HepG2 (cell line): ENCODE results near the gene TRIM28. TPM values are rescaled to one million over a fixed set of nuclear protein-coding genes. Genes with fewer than 3 reads are reported as not detected.
A peak's percentile ranks its signal among the peaks of the same experiment; 100 is the strongest.

Source experiments
- AGO2 ChIP-seq: fragments of 200-400 bp; formaldehyde crosslinking; optimal IDR thresholded peaks from 2 replicates; pipeline ENCODE3; 2017; ENCODE audit warnings: mild to moderate bottlenecking, low read depth, low read length, moderate library complexity
- ERF ChIP-seq: IDR thresholded peaks from 2 replicates; pipeline ENCODE4 v1.6.1; 2018; ENCODE audit warnings: missing biosample characterization, missing genetic modification reagents
- HDAC2 ChIP-seq: sonication (generic); formaldehyde crosslinking; IDR thresholded peaks from 2 replicates; pipeline ENCODE4 v1.4.0; 2020; ENCODE audit warnings: missing genetic modification reagents
- NFKB2 ChIP-seq: sonication (generic); formaldehyde crosslinking; IDR thresholded peaks from 2 replicates; pipeline ENCODE4 v1.4.0; 2020; ENCODE audit warnings: missing genetic modification reagents, borderline replicate concordance
- PAF1 ChIP-seq: IDR thresholded peaks from 2 replicates; pipeline ENCODE4 v1.6.1; 2016; ENCODE audit warnings: missing genetic modification reagents, missing compliant biosample characterization
- PATZ1 ChIP-seq: sonication (generic); formaldehyde crosslinking; IDR thresholded peaks from 2 replicates; pipeline ENCODE4 v1.4.0; 2020; ENCODE audit warnings: missing genetic modification reagents
- RARA ChIP-seq: IDR thresholded peaks from 2 replicates; pipeline ENCODE4 v1.6.1; 2016; ENCODE audit warnings: missing genetic modification reagents, missing compliant biosample characterization
- TARDBP ChIP-seq: sonication (generic); formaldehyde crosslinking; IDR thresholded peaks from 2 replicates; pipeline ENCODE4 v1.8.0; 2022; ENCODE audit warnings: mild to moderate bottlenecking, missing genetic modification reagents
- ZBTB7A ChIP-seq: sonication (generic); formaldehyde crosslinking; IDR thresholded peaks from 2 replicates; pipeline ENCODE4 v1.8.0; 2022; ENCODE audit warnings: mild to moderate bottlenecking, missing genetic modification reagents
- ZNF101 ChIP-seq: sonication (generic); formaldehyde crosslinking; IDR thresholded peaks from 2 replicates; pipeline ENCODE4 v1.4.0; 2020; ENCODE audit warnings: mild to moderate bottlenecking, low read depth, missing genetic modification reagents, borderline replicate concordance
- ZNF136 ChIP-seq: sonication (generic); formaldehyde crosslinking; IDR thresholded peaks from 2 replicates; pipeline ENCODE4 v1.8.1; 2022; ENCODE audit warnings: low read depth, mild to moderate bottlenecking, moderate library complexity, missing genetic modification reagents
- ZNF205 ChIP-seq: IDR thresholded peaks from 2 replicates; pipeline ENCODE4 v1.6.1; 2018; ENCODE audit warnings: missing biosample characterization, missing genetic modification reagents
- ZNF230 ChIP-seq: sonication (generic); formaldehyde crosslinking; IDR thresholded peaks from 2 replicates; pipeline ENCODE4 v1.4.0; 2020; ENCODE audit warnings: mild to moderate bottlenecking, missing genetic modification reagents
- ZNF232 ChIP-seq: sonication (generic); formaldehyde crosslinking; IDR thresholded peaks from 2 replicates; pipeline ENCODE4 v1.4.0; 2020; ENCODE audit warnings: missing genetic modification reagents, borderline replicate concordance
- ZNF337 ChIP-seq: sonication (generic); formaldehyde crosslinking; IDR thresholded peaks from 2 replicates; pipeline ENCODE4 v1.5.1; 2020; ENCODE audit warnings: missing genetic modification reagents, low read depth, mild to moderate bottlenecking, borderline replicate concordance
- ZNF660 ChIP-seq: sonication (generic); formaldehyde crosslinking; IDR thresholded peaks from 2 replicates; pipeline ENCODE4 v1.5.1; 2020; ENCODE audit warnings: mild to moderate bottlenecking, low read depth, missing genetic modification reagents, borderline replicate concordance
- polyA plus RNA-seq, 8 experiments: library from polyadenylated mRNA; depleted of rRNA in 3 of 8; stranded (reverse) in 7 of 8; unstranded in 1 of 8; fragments of >200 nt; fragmentation: Illumina TruSeq in 4 of 8; extraction: Trizol in 4 of 8; gene quantifications; 2 replicates each; pipeline versions ENCODE4 v1.2.1 to v1.2.3, GENCODE V29; 2011 to 2016; ENCODE audit warnings: low read depth in 4 of 8, missing spikeins in 1 of 8, mixed read lengths in 1 of 8; ENCODE audit not compliant: insufficient read depth in 1 of 8
- total RNA-seq, 5 experiments: library from RNA; depleted of rRNA; stranded (reverse); fragments of >200 nt; fragmentation: Illumina TruSeq; extraction: Trizol; gene quantifications; 2 replicates each; pipeline ENCODE4 v1.2.3, GENCODE V29; 2016; ENCODE audit warnings: low read depth in 1 of 5
- TF ChIP-seq, protein P1 (sequence below): sonication (generic); formaldehyde crosslinking; IDR thresholded peaks from 2 replicates; pipeline ENCODE4 v1.5.1; 2020; ENCODE audit warnings: mild to moderate bottlenecking, missing genetic modification reagents, borderline replicate concordance
- TF ChIP-seq, protein P2 (sequence below): sonication (generic); formaldehyde crosslinking; IDR thresholded peaks from 2 replicates; pipeline ENCODE4 v1.4.0; 2020; ENCODE audit warnings: missing genetic modification reagents, borderline replicate concordance
- TF ChIP-seq, protein P3 (sequence below): sonication (generic); formaldehyde crosslinking; IDR thresholded peaks from 2 replicates; pipeline ENCODE4 v1.5.0; 2020; ENCODE audit warnings: missing genetic modification reagents, mild to moderate bottlenecking, borderline replicate concordance
- TF ChIP-seq, protein P4 (sequence below): sonication (generic); formaldehyde crosslinking; IDR thresholded peaks from 2 replicates; pipeline ENCODE4 v1.8.0; 2022; ENCODE audit warnings: low read depth, missing genetic modification reagents

TRIM28 gene
- total and polyA plus RNA-seq, 2 of the 13 experiments (the other 11 are each of a cell fraction or from before 2014, with no cell fraction given), result 361 to 439 TPM

GRCh38 chr19:58575183-58576041, 31.5 kb downstream of the TRIM28 start (continued):
- TF ChIP-seq, protein P1, sequence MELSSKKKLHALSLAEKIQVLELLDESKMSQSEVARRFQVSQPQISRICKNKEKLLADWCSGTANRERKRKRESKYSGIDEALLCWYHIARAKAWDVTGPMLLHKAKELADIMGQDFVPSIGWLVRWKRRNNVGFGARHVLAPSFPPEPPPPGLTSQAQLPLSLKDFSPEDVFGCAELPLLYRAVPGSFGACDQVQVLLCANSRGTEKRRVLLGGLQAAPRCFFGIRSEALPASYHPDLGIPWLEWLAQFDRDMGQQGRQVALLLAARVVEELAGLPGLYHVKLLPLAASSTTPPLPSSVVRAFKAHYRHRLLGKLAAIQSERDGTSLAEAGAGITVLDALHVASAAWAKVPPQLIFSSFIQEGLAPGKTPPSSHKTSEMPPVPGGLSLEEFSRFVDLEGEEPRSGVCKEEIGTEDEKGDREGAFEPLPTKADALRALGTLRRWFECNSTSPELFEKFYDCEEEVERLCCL (CRISPR knock-in tag), result no peak
- TF ChIP-seq ZBTB7A (CRISPR knock-in tag) (no peak), ZNF205 (no peak), HDAC2 (CRISPR knock-in tag) (peak; percentile 38; the same call in 1 of the 2 replicates), ZNF136 (no peak), TARDBP (CRISPR knock-in tag) (no peak), ERF (CRISPR knock-in tag) (peak; percentile 83; the same call in 1 of the 2 replicates), PAF1 (no peak), ZNF101 (no peak), ZNF660 (no peak), ZNF337 (CRISPR knock-in tag) (no peak), PATZ1 (no peak), RARA (CRISPR knock-in tag) (no peak), ZNF232 (CRISPR knock-in tag) (peak; percentile 7; the same call in 1 of the 2 replicates), AGO2 (peak; percentile 89), NFKB2 (peak; percentile 29; the same call in 1 of the 2 replicates), ZNF230 (no peak; the same call in 1 of the 2 replicates)
- TF ChIP-seq, protein P2, sequence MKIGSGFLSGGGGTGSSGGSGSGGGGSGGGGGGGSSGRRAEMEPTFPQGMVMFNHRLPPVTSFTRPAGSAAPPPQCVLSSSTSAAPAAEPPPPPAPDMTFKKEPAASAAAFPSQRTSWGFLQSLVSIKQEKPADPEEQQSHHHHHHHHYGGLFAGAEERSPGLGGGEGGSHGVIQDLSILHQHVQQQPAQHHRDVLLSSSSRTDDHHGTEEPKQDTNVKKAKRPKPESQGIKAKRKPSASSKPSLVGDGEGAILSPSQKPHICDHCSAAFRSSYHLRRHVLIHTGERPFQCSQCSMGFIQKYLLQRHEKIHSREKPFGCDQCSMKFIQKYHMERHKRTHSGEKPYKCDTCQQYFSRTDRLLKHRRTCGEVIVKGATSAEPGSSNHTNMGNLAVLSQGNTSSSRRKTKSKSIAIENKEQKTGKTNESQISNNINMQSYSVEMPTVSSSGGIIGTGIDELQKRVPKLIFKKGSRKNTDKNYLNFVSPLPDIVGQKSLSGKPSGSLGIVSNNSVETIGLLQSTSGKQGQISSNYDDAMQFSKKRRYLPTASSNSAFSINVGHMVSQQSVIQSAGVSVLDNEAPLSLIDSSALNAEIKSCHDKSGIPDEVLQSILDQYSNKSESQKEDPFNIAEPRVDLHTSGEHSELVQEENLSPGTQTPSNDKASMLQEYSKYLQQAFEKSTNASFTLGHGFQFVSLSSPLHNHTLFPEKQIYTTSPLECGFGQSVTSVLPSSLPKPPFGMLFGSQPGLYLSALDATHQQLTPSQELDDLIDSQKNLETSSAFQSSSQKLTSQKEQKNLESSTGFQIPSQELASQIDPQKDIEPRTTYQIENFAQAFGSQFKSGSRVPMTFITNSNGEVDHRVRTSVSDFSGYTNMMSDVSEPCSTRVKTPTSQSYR, result peak; percentile 4; the same call in 1 of the 2 replicates
- TF ChIP-seq, protein P3, sequence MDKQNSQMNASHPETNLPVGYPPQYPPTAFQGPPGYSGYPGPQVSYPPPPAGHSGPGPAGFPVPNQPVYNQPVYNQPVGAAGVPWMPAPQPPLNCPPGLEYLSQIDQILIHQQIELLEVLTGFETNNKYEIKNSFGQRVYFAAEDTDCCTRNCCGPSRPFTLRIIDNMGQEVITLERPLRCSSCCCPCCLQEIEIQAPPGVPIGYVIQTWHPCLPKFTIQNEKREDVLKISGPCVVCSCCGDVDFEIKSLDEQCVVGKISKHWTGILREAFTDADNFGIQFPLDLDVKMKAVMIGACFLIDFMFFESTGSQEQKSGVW (CRISPR knock-in tag), result no peak
- TF ChIP-seq, protein P4, sequence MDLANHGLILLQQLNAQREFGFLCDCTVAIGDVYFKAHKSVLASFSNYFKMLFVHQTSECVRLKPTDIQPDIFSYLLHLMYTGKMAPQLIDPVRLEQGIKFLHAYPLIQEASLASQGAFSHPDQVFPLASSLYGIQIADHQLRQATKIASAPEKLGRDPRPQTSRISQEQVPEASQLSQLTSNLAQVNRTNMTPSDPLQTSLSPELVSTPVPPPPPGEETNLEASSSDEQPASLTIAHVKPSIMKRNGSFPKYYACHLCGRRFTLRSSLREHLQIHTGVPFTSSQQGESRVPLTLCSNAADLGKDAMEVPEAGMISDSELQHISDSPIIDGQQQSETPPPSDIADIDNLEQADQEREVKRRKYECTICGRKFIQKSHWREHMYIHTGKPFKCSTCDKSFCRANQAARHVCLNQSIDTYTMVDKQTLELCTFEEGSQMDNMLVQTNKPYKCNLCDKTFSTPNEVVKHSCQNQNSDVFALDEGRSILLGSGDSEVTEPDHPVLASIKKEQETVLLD, result no peak
